AG09319 (cell line): ENCODE results near the gene FAM163A.
"Not testable (repeated sequence)": the region's sequence is repeated elsewhere in the genome, so short reads cannot be mapped to it uniquely, and the experiment has no call there.

ENCODE experiments used
- DNase-seq: peaks from one replicate; pipeline ENCODE4 v3.0.0-alpha.2; 2010; ENCODE audit warnings: low read depth; ENCODE audit errors: extremely low read depth
- TF ChIP-seq, protein P1 (sequence below): IDR thresholded peaks from 2 replicates; pipeline ENCODE4 v1.5.1; 2011; ENCODE audit warnings: low read depth, mild to moderate bottlenecking, inconsistent platforms, low read length, moderate library complexity

The FAM163A gene

DNA sequence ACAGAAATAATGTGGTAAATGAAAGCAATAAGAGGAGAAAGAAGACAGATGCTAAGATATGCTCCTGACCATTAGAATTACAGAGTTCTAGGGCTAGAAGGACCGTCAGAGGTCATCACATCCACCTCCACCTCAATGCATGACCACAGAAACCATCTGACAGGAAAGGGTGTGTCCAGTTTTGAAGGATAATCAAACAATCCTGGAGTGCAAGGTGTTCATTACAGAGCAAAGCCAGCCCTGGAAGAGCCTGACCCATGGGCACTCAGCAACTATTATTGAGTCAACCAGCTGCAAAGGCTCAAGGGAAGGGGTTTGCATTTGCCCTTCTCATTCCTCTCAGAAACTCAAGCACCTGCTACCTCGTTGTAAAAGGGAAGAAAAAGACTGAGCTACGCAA lies 88.1 kb downstream of the FAM163A start:
- DNase-seq, result no peak
- TF ChIP-seq, protein P1, sequence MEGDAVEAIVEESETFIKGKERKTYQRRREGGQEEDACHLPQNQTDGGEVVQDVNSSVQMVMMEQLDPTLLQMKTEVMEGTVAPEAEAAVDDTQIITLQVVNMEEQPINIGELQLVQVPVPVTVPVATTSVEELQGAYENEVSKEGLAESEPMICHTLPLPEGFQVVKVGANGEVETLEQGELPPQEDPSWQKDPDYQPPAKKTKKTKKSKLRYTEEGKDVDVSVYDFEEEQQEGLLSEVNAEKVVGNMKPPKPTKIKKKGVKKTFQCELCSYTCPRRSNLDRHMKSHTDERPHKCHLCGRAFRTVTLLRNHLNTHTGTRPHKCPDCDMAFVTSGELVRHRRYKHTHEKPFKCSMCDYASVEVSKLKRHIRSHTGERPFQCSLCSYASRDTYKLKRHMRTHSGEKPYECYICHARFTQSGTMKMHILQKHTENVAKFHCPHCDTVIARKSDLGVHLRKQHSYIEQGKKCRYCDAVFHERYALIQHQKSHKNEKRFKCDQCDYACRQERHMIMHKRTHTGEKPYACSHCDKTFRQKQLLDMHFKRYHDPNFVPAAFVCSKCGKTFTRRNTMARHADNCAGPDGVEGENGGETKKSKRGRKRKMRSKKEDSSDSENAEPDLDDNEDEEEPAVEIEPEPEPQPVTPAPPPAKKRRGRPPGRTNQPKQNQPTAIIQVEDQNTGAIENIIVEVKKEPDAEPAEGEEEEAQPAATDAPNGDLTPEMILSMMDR, result no peak

DNA sequence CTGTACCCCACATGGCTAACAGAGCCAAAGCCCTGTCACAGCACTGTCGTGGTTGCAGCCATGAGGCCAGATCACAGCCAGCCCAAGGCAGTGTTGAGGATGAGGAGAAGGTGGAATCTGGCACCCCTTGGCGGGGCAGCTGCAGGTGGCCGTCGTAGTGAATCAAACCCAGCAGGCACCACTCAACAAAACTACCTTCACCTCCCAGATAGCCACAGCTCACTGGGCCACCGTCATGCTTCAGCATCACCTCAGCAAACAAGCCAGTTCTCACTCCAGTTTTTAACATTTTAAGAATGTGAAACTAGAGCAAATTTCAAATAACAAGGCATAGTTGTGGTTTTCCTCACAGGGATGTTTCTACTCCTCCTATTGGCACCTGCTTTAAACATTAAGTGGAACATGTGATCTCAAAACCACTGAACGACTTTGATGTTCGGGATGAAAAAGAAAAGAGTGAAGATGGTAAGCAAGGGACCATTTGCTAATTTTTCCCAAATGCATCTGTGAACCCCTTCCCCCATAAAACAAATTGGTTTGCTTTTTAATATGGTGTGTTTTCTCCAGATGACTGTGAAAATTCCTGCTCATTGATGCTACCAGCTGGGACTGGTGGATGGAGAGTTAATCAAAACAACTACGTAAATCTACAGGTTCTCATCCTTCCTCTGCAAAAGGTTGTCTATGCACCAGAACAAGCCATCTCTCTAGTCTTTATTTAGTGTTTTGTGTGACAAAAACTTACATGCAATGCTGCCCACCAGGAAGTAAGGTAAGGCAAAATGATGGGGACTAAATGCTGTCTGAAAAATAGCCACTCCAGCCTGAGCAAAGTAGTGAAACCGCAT lies 89.0 kb downstream of the FAM163A start:
- TF ChIP-seq, protein P1, result no peak
- DNase-seq, result no peak

DNA sequence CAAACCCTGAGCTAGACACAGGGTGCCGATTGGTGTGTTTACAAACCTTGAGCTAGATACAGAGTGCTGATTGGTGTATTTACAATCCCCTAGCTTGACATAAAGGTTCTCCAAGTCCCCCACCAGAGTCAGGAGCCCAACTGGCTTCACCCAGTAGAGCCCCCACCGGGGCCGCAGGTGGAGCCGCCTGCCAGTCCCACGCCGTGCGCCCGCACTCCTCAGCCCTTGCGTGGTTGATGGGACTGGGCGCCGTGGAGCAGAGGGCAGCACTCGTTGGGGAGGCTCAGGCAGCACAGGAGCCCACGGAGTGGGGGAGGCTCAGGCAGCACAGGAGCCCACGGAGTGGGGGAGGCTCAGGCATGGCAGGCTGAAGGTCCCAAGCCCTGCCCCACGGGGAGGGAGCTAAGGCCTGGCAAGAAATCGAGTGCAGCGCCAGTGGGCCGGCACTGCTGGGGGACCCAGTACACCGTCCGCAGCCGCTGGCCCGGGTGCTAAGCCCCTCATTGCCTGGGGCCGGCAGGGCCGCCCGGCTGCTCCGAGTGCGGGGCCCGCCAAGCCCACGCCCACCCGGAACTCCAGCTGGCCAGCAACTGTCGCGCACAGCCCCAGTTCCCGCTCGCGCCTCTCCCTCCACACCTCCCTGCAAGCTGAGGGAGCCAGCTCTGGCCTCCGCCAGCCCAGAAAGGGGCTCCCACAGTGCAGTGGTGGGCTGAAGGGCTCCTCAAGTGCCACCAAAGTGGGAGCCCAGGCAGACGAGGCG lies 93.8 kb downstream of the FAM163A start:
- not testable (repeated sequence) for DNase-seq

DNA sequence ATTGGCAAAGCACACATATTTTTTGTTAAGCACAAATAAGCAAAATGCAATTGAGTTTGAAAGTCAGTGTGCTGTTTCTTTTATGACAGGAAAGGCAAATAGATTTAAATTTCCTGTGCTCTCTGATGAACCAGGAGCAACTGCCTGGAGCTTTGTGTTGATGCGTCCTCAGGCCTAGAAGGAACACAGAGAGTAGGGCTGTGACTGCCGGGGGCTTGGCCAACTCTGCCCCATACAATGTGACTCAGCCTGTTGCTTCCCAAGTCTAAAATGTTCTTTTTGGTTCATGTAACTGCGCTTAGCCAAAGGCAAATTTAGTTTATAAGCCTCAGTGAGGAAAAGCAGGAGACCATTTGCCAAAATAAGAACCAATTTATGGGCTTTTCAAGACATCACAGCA lies 97.0 kb downstream of the FAM163A start:
- no peak for DNase-seq
- TF ChIP-seq, protein P1, result no peak

DNA sequence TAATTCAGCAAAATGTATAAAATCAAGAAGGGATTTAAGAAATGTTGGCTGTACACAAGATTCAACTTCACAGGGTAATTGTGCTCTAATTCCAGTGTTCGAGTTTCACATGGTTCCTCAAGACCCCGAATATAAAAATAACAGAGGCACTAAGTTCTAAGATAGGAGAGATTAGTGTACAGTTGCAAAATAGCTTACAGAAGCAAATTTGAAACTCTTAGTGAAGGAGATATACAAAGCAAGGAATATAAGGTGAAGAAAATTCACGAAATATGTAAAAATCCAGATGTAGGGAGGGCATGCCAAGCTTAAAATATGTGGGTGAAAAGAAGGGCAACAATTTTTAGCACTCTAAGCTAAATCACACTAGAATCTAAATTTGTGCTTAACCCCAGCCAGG lies 105.1 kb downstream of the FAM163A start:
- DNase-seq, result no peak
- TF ChIP-seq, protein P1, result no peak

DNA sequence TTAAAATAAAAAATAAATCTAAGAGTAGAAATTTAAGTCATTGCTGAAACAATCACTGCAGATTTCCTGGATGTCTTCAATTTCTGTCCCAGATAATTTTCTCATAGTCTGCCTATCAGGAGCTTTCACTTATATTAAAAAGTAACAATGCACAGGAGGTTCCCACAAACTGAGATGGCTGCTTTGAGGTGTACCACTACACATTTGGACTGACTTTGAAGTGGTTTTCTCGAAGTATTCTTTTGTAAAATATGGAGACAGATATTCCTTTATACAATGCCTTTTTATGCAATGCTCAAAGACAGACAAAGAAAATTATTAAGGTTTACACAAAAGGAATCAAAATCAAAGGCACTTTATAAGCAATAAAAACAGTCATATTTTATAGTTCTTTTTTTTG lies 110.0 kb downstream of the FAM163A start:
- no peak for DNase-seq
- TF ChIP-seq, protein P1, result no peak

DNA sequence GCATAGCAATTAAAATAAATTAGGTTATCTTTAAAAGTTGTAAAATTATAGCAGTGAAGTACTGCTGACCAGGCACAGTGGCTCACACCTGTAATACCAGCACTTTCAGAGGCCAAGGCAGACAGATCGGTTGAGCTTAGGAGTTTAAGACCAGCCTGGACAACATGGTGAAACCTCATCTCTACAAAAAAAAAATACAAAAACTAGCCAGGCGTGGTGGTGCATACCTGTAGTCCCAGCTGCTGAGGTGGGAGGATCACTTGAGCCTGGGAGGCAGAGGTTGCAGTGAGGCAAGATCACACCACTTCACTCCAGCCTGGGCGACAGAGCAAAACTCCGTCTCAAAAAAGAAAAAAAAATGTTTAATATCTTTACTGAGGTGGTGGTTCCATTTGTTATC lies 112.7 kb downstream of the FAM163A start:
- not testable (repeated sequence) for DNase-seq

DNA sequence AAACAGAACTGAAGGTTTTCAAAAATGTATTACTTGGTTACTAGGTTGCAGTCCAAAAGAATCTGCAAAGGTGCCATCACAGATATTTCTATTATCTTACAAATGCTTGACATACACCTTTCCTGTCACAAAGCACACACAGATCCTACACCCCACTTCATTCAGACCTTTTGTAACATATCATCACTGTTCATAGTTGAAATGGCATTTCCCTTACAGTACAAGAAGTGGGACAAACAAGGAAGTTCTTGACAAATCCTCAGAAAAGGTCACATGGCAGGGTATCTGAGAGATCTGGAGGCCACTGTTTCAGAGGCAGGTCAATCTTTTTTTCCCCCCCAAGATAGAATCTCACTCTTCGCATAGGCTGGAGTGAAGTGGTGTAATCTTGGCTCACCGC lies 113.2 kb downstream of the FAM163A start:
- TF ChIP-seq, protein P1, result no peak
- no peak for DNase-seq
